NCI-H2107 (cell line): Measurements from ENCODE around the gene NANP.
A peak's percentile ranks its signal among the peaks of the same experiment; 100 is the strongest.
"Not testable (repeated sequence)": the region's sequence is repeated elsewhere in the genome, so short reads cannot be mapped to it uniquely, and the experiment has no call there.

Experiments
- DNase-seq: peaks from one replicate; lab custom pipeline; 2025; lab: John Stamatoyannopoulos, UW

NANP gene

GRCh38 chr20:25606094-25606695, 17.6 kb downstream of the NANP start:
- no peak for DNase-seq

GRCh38 chr20:25605148-25605547, 18.7 kb downstream of the NANP start:
- no peak for DNase-seq

- no peak for DNase-seq
These were observed 19.2 kb downstream of the NANP start for GRCh38 chr20:25604611-25605010.

- DNase-seq: not testable (repeated sequence)
These were observed 20.9 kb downstream of the NANP start for GRCh38 chr20:25602914-25603309.

GRCh38 chr20:25602191-25602913, 21.5 kb downstream of the NANP start:
- not testable (repeated sequence) for DNase-seq

GRCh38 chr20:25601659-25602058, 22.2 kb downstream of the NANP start:
- DNase-seq: no peak

GRCh38 chr20:25600632-25601031, 23.2 kb downstream of the NANP start:
- no peak for DNase-seq

GRCh38 chr20:25592135-25592852, 31.5 kb downstream of the NANP start:
- no peak for DNase-seq

GRCh38 chr20:25590778-25591177, 33.0 kb downstream of the NANP start:
- DNase-seq: not testable (repeated sequence)

GRCh38 chr20:25588491-25588890, 35.3 kb downstream of the NANP start:
- no peak for DNase-seq

- no peak for DNase-seq
These were observed 36.3 kb downstream of the NANP start for GRCh38 chr20:25587536-25587935.

GRCh38 chr20:25586877-25587276, 36.9 kb downstream of the NANP start:
- no peak for DNase-seq

GRCh38 chr20:25584905-25585704, 38.7 kb downstream of the NANP start, which contains the start of gene NINL:
NINL (minus strand) TSS chr20:25585531; CDS start chr20:25526587, 58,944 bp downstream.
- peak; percentile 27 for DNase-seq

- not testable (repeated sequence) for DNase-seq
These were observed 40.2 kb downstream of the NANP start for GRCh38 chr20:25583607-25584006.

- DNase-seq: no peak
These were observed 43.1 kb downstream of the NANP start for GRCh38 chr20:25580711-25581110.

- peak; percentile 13 for DNase-seq
These were observed 44.6 kb downstream of the NANP start for GRCh38 chr20:25579081-25579770.

- DNase-seq: no peak
These were observed 46.9 kb downstream of the NANP start for GRCh38 chr20:25576783-25577530.

- no peak for DNase-seq
These were observed 49.4 kb downstream of the NANP start for GRCh38 chr20:25574411-25574810.

GRCh38 chr20:25573288-25574251, 50.2 kb downstream of the NANP start:
- no peak for DNase-seq

- no peak for DNase-seq
These were observed 52.0 kb downstream of the NANP start for GRCh38 chr20:25571817-25572216.
